SIG-M5 treated with dmso at 0.1 percent for 504 hours (cell line): ENCODE results near the gene EHD4.

ENCODE experiments used
- DNase-seq: peaks from one replicate; lab custom pipeline; 2025; ENCODE audit not compliant: unreplicated experiment; lab: John Stamatoyannopoulos, UW

The EHD4 gene

GRCh38 chr15:41981371-41982132 lies 9.2 kb upstream of the EHD4 start:
- no peak for DNase-seq

GRCh38 chr15:41980654-41981323 lies 8.4 kb upstream of the EHD4 start:
- no peak for DNase-seq

GRCh38 chr15:41979493-41980266 lies 7.3 kb upstream of the EHD4 start:
- no peak for DNase-seq

GRCh38 chr15:41978534-41978933 lies 6.2 kb upstream of the EHD4 start:
- DNase-seq: no peak

GRCh38 chr15:41977757-41978383 lies 5.5 kb upstream of the EHD4 start:
- no peak for DNase-seq

- peak; percentile 37 for DNase-seq
Measured at GRCh38 chr15:41975669-41976068, 3.3 kb upstream of the EHD4 start.

- no peak for DNase-seq
Measured at GRCh38 chr15:41974041-41974440, 1.7 kb upstream of the EHD4 start.

GRCh38 chr15:41971895-41972252 lies 483 bp downstream of the EHD4 start:
- DNase-seq: no peak

GRCh38 chr15:41971089-41971894 lies 1.1 kb downstream of the EHD4 start:
- DNase-seq: peak; percentile 61

GRCh38 chr15:41970456-41970855 lies 1.9 kb downstream of the EHD4 start:
- no peak for DNase-seq

- DNase-seq: no peak
Measured at GRCh38 chr15:41969851-41970431, 2.4 kb downstream of the EHD4 start.

- no peak for DNase-seq
Measured at GRCh38 chr15:41968701-41969100, 3.7 kb downstream of the EHD4 start.

- peak; percentile 94 for DNase-seq
Measured at GRCh38 chr15:41967506-41968206, 4.7 kb downstream of the EHD4 start.

- no peak for DNase-seq
Measured at GRCh38 chr15:41966920-41967465, 5.4 kb downstream of the EHD4 start.

GRCh38 chr15:41966414-41966812 lies 5.9 kb downstream of the EHD4 start:
- DNase-seq: no peak

- DNase-seq: no peak
Measured at GRCh38 chr15:41965441-41966413, 6.6 kb downstream of the EHD4 start.

GRCh38 chr15:41961595-41962202 lies 10.7 kb downstream of the EHD4 start:
- no peak for DNase-seq

- no peak for DNase-seq
Measured at GRCh38 chr15:41961001-41961518, 11.3 kb downstream of the EHD4 start.
